NCI-H345 treated with DMSO at 0.1 percent for 48 hours (cell line): ENCODE data around the gene SH2D7.

ENCODE experiments used
- DNase-seq: peaks from one replicate; lab custom pipeline; 2025; ENCODE audit not compliant: unreplicated experiment; lab: John Stamatoyannopoulos, UW

Gene SH2D7

GRCh38 chr15:78092261-78093041 lies at the start of gene SH2D7:
Gene SH2D7, plus strand, starts transcription at chr15:78092561. Its CDS starts 24 bp downstream, at chr15:78092585.
- DNase-seq: no peak

DNA sequence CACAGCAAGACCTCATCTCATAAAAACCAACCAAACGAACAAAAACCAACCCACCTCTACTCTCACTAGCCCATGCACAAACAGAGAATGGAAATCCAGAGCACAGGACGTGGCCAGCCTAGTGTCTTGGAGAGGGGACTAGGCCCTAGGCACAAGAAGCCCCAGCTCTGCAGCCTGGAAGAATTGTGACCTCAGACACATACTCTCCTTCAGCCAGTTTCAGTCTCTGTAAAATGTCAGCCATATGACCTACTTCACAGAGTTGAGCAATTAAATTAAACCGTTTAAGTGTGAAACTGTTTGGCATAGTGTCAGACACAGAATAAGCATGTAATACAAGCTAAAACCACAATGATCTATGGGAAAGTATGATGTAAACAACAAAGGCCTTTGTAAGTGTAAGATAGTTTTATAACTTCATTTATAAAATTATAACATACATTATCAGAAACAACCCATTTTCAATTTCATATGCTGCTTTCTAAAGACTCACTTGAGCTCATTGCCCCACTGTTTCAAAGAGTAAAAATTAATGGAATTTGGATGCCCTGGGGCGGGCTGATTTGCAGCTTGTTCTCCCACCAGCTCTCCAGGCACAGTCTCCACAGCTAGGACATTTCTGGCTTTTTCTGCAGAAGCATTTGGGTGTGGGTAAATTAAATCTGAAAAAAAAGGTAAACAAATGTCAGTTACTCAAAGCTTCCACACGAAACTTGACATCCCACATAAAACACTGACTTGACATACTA lies 47.8 kb upstream of the SH2D7 start:
- no peak for DNase-seq

GRCh38 chr15:78045189-78045588 lies 47.2 kb upstream of the SH2D7 start:
- DNase-seq: no peak

GRCh38 chr15:78046796-78047341 lies 45.5 kb upstream of the SH2D7 start:
- DNase-seq: no peak

DNA sequence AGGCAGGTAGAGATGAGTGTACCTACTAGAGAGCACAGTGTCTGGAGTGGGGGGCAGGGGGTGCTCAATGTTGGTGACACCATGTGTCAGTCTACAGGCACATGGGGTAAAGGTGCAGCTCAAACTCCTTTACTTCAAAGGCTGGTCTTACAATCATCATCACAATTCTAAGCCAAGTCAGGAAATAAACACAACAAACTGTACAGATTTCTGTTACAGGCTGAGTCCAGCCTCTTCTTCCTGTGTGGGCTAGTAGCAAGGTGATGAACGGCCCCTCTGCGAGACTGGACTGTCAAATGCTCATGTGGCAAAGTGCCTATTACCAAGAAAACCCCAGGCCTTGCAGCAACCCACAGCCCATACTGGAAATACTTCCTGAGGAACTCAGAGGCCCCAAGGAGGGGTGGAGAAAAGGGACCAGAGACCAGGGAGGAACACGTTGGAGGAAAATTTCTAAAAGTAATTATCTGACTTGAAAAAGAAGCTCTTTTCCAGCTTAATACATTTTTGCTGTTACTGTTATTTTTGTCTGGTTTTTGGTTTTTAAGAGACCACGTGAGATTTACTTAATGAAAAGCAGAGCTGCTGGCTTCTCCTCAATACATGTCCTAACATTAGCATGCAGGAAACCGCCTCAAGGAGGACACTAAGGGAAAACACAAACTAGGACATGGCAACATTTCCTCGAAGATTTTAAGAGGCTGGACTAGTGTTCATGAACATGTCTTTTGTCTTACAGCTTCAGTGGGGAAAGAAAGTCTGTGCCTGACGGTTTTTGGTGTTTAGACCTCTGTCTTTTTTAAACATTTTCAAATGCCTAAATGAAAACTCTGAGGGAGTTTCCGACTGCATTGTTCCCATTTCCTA lies 44.4 kb upstream of the SH2D7 start:
- no peak for DNase-seq

- no peak for DNase-seq
Measured at GRCh38 chr15:78048628-78048920, 43.8 kb upstream of the SH2D7 start.

- no peak for DNase-seq
Measured at GRCh38 chr15:78049691-78050440, 42.5 kb upstream of the SH2D7 start.

DNA sequence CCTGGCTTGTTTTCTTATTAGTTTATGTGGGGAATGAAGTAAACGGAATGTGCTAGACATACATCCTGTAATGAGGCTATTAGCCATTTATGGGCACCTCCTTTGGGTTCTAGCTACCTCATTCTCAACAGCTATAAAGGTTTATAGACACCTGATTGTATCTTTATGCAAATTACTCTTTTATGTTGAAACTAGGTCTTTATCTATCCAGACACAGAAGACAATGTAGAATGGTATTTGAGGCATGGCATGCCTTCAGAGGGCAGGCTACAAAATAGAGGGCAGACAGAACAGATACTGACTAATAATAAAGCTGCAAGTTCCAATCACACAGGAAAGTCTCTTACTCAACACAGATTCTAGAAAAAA lies 41.9 kb upstream of the SH2D7 start:
- no peak for DNase-seq

GRCh38 chr15:78050826-78051225 lies 41.5 kb upstream of the SH2D7 start:
- no peak for DNase-seq

DNA sequence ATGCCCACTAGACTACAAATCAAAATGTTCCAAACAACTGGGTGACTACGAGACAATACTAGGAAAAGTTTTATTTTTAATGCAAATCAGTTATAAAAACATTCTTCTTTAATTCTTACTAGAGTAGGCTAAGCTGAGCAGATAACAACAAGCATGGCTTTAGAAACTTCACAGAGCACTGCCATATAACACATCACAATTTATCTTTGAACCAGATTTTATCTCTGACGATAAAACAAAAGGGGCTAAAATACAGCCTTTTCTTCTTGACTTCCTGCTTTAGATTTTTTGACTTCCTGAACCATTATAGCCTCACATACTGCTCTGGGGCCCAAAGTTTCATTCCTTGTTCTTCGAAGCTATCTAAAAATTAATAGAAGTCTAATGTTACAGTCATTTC lies 40.8 kb upstream of the SH2D7 start:
- DNase-seq: no peak

DNA sequence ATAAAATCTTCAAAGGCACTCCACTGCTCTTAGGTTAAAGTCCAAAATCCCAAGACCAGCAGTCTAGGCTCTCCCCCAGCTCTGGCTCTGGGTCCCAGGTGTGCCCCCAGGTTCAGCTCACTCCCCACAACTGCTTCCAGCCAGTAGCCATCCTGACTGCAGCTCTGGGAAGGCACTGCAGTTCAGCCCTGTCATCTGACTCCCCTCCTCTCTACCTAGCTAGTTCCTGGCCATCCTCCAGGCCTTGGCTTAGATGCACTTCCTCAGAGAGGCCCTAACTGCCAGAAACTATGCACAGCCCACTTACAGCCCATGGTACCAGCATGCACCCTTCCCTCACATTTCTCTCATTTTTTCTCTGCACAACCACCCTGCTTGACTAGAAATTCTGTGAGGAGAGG lies 40.4 kb upstream of the SH2D7 start:
- no peak for DNase-seq

GRCh38 chr15:78052545-78052944 lies 39.8 kb upstream of the SH2D7 start:
- no peak for DNase-seq

DNA sequence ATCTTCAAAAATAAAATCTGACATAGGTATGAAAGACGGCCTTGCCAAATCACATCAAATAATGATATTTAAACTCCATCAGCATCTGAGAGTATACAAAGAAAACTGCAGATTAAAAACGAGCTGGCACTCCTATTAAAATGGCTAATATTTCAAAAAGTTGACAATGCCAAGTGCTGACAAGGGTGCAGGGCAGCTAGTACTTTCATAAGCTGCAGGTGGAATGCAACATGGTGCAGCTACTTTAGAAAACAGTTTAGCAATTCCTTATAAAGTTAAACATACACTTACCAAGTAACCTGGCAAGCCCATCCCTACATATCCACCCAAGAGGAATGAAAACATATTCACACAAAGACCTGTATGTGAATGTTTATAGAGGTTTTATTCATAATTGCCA lies 37.8 kb upstream of the SH2D7 start:
- no peak for DNase-seq

DNA sequence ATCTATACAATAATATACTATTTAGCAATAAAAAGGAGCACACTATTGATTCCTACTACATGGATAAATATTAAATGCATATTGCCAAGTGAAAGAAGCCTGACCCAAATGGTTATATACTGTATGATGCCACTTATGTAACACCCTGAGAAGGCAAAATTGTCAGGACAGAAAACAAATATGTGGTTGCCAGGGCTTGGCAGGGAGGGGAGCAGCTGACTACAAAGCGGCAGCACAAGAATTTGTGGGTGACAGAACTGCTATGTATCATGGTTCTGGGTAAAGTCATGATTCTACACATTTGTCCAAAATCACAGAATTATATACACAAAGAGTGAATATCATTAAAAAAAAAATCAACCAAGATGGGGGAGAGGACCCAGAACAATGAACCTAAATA lies 37.4 kb upstream of the SH2D7 start:
- DNase-seq: no peak

- DNase-seq: no peak
Measured at GRCh38 chr15:78055919-78056713, 36.2 kb upstream of the SH2D7 start.

DNA sequence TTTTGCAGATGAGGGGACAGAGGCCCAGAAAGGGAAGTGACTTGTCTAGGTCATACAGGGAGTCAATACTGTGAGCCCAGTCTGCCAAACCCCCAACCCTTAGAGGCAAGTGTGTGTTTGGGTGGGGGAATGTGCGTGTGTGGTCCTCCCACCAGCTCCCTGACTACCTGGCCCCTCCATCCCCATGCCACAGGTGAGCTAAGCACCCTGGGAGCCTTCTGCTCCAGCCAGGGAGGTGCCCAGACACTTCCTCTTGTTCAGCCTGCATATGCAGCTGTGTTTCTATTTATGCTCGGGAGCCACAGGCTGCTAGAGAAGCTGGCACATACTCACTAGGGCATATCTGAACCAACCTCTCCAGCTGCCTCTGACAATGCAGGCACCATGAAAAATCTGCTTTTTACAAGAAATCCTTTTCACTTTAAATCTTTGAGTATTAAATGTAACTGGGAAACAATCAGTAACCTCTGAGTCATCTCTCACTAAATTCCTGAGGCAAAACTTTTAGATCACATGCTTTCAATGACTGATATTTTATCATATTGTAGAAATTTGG lies 35.6 kb upstream of the SH2D7 start:
- no peak for DNase-seq

DNA sequence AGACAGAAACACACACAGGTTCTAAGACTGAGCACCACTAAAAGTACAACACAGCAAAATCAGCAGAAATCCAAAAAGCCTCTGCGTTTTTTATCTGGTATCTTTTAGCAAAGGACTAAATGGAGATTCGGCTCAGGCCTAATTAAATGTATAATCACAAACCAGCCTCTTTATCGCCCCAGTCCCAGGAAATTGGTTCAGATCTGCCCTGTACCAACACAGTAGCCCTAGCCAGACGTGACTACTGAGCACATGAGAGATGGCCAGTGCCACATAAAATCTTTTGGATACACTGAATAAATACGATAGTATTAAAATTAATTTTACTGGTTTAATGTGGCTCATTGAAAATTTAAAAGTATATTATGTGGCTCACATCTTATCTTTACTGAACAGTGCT lies 34.6 kb upstream of the SH2D7 start:
- DNase-seq: no peak

DNA sequence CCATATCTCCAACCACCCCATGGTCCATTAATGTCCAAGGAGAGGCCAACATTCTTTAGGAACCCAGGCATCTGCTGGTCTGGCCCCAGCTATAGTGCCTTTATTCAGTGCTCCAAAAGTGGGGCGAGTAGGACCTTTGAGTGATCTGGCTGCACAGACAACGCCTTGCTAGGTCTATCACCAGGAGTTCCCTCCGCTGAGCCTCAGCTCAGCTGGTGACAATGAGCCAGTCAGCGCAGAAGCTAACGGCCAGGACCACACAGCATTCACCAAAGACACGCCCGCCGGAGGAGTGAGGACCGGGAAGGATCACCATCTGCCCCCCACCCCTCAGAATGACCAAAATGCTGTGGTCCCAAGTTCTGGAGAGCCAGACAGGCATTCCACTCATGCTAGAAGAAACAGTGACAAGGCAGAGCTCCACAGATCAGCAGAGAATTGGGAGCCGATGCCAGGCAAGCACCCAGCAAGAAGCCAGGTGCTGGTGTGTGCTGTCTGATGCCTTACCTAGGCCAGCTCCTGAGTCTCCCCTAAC lies 33.9 kb upstream of the SH2D7 start:
- no peak for DNase-seq

DNA sequence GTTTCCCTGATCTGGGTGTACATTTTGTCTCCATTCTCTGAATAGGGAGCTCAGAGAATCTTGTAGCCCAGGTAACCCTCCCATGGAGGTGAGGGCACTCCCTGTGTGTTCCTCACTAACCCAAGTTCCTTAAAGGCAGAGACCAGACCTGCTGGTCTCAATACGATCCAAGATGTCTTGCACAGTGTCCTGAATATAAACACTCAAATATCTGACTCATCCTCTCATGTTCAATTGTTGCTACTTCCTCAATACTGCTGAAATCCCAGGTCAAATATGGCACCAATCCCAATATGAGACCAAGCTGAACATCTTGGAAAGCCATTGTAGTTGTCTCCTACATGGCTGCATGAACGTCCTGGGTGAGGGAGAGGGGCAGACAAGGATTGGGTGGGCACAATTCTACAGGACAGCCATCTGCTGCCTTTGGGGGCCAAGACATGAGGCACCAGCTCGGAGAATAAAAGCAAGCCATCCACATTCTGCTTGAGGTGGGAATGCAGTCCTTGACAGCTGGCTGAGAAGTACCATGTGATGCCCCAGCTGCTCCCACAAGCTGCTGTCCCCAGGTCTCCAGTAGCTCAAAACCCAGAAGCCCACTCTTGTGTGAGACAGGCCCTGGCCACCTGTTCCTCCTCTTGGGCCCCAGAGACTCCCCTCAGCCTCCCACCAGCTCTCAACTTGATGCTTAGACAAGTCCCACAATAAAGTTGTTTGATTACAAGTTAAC lies 33.1 kb upstream of the SH2D7 start:
- no peak for DNase-seq
